HG03108 (cell line): Measurements from ENCODE around the gene SLC15A3.
A peak's percentile ranks its signal among the peaks of the same experiment; 100 is the strongest.
"Not testable (repeated sequence)": the region's sequence is repeated elsewhere in the genome, so short reads cannot be mapped to it uniquely, and the experiment has no call there.

Experiments used
- ATAC-seq: cut with Tn5 transposase; IDR thresholded peaks from one replicate; pipeline ENCODE4 v1.9.1; 2021; ENCODE audit warnings: moderate library complexity; ENCODE audit not compliant: unreplicated experiment

SLC15A3 gene

DNA sequence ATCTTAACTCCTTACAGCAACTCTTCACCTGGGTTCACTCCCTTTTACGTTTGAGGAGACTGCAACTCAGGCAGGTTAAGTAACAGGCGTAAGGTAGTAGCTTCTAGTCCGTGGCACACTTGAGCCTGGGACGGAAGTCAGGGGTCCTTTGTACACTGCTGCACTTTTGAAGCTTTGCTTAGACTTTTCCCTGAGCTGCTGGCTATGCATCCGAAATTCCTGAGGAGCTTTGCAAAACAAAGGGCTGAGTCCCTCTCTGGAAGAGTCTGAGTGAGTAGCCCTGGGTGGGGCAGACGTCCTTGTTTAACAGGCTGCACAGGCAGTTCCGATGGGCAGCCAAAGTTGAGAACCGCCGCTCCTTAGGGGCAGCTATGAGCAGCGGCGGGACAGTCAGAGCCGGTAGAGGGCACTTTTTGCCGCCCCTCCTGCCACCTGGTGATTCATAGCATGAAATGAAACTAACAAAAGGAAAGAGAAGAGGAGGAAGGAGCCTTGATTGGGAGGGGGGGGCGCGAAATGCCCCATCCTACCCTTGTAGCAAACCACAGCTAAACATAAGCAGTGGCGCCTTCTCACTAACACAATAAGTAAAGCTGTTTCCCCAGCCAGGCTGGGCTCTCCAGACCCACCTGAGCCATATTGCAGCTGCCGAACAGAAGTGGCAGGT lies 36.6 kb downstream of the SLC15A3 start:
- ATAC-seq, result peak; percentile 50

DNA sequence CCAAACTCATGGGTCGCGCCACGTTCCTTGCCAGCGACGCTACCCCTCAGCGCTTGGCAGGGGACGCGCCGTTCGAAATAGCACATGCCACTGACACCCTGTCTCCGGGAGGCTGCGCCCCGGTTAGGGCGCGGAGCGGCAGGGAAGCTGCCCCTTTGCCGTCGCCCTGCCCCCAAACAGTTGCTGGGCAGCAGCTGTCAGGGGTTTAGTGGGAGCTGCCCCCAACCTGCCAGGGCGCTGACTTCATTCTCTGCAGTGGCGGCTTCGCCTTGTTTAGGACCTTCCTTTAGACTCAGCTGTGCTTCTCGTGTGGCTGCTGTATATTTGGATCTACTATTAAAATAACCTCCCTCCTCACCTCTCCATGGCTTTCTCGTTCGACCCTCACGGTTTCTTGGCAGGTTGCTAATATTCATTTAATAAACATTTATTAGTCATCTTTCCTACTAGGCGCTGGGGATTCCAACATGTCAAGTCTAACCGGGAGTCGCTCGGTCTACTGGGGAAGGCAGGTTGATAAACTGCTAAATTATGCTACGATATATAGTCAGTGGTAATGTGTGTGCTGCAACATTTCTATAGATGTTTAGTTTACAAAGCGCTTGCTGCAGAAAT lies 37.2 kb downstream of the SLC15A3 start:
- ATAC-seq, result no peak

DNA sequence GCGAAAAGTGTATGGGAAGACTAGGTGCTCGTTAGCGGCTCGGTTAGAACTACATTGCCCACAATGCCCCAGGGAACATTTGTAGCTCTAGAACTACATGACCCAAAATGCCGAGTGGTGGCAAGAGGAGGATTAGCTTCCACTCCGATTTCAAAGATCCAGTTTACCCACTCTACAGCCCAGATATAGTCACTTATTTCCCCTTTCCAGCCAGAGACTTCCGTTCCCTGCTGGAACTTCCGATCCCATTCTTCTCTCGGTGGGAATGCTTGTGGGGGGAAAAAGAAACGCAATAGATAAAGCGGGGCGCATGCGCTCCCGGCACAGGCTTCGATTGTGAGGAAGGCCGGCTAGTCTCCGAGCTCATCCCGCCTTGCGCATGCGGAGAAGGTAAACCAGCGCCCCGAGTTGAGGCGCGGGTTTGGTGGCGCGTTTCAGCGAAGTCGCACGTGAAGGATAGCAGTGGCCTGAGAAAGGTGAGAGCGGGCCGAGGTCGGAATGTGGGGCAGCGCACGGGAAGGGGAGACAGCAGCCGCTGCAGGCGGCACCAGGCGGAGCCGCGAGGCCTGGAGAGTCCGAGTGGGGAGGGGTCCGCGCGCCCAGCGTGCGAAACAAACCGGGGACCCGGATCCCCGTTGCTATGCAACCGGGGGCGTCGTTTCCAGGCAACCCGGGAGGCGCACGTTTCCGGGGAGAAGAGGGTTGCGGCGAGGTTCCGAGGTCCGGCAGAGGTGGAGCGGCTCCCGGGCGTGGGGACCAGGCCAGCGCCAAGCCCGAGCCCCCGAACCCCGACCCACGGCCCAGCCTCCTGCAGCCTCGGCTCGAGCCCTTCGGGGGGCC lies 38.0 kb downstream of the SLC15A3 start, which contains the start of gene TMEM109:
Gene TMEM109, plus strand, starts transcription at position 366 of the 840 bp plus-strand sequence. CDS start 5,536 bp downstream, outside the sequence.
- peak; percentile 38 for ATAC-seq

DNA sequence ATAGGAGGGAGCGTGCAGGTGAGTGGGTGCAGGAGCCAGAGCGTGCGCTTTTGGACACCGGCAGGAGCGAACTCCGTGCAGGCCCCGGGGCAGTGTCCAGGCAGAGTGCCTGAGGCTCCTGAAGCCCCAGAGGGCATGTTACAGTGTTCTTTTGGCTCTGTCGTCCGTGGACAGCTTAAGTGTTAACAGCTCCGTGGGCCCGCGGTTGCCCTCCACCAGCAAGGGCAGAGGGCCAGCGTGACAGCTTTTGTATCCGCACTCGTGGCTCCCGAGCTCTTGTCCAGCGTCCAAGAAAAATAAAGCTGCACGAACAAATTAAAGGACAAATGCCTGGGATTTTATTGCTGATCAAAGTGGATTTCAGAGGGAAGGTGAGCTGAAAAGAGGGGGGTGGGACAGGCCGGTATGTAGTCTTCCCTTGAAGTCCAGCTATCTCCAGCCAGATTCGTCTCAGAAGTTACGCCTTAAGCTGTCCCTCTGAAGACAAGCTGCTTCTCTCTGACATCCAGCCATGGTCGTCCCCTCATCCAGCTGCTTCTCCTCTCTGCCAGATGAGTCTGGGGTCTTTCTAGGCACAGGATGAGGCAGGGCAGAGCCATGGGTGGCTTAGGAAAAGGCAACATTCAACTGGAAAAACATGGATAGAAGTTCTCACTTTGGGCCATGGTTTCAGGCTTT lies 39.0 kb downstream of the SLC15A3 start:
- no peak for ATAC-seq

DNA sequence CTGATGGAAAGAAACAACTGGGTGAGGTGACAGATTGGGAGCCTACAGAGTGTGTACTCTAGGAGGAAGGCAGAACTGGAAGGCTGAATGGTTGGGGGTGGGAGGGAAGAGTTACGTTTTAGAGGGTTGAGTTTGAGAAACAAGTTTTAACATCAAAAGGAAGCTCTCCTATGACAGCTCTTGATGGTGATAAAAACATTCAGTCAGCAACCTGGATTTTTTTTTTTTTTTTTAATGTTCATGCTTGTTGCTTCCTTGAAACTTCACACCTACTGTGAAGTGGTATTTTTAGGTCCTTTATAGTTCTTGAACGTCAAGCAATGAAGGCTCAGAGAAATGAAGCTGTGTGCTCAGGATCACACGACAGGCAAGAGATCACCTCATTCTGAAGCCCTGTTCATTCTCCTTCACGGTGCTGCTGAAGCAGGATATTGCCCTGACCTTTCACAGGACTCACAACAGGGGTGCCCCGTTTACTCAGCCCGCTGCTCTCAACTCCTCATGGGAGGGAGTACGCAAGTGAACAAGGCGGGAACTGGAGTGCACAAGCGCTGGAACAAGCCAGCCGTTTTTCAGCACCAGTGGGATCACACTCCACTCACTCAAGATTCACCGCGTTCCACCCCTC lies 39.6 kb downstream of the SLC15A3 start:
- no peak for ATAC-seq

DNA sequence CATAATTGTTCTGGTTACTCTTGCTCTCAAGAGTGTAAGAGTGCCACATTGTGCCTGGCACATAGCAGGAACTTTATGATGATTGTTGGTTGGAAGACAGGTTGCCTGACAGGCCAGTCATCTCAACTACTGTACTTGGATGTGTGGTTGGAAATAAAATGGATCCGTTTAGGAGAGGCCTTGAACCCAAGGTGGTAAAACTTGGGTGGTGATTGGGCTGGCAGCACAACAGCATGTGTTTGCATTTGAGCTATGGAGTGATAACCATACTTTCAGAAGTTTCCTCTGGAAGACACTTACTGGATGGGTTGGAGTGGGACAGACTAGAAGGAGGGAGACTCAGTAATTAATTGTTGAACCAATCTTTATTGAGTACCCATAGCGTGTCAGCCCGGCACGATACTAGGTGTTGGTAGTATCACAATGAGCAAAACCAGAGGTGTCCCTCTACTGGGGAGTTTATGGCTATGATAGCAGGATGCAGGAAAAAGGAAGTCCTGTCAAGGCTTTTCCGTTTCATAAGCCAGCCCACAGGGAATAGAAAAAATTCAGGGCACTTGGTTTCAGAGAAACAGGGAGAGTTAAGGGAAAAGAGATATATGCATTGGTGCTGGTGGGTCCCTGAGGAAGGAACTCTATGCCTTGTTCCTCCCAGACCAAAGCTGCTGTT lies 41.1 kb downstream of the SLC15A3 start:
- ATAC-seq, result no peak

DNA sequence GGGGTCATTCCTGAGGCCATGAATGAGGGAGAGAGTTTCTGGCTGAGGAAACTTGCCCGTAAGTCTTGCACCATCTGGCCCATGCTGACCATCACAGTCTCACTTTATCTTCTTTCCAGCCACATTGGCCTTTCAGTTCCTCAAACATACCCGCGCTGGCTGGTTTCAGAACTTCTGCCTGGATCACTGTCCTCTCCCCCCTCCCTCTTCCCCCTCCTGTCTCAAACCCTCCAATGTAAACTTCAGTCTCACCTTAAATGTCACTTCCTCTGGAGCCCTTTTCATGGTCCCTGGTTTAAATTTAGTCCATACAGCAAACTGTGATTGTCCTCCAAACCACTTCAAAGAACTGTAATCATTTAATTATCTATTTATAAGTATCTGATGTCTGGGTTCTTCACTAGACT lies 41.7 kb downstream of the SLC15A3 start:
- peak; percentile 33 for ATAC-seq

DNA sequence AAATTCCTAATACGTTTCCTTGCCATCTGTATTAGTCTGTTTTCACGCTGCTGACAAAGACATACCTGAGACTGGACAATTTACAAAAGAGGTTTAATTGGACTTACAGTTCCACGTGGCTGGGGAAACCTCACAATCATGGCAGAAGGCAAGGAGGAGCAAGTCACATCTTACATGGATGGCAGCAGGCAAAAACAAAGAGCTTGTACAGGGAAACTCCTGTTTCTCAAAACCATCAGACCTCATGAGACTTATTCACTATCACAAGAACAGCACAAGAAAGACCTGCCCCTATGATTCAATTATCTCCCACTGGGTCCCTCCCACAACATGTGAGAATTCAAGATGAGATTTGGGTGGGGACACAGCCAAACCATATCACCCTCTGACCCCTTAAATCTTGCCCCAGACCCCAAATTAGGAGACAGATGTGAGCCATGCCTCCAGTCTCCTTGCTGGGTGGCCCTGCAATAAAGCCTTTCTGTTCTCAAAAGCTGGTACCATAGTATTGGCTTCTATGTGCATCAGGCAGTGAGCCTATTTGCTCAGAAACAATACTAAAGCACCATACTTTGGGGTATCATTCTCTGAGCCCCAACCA lies 42.2 kb downstream of the SLC15A3 start:
- not testable (repeated sequence) for ATAC-seq

DNA sequence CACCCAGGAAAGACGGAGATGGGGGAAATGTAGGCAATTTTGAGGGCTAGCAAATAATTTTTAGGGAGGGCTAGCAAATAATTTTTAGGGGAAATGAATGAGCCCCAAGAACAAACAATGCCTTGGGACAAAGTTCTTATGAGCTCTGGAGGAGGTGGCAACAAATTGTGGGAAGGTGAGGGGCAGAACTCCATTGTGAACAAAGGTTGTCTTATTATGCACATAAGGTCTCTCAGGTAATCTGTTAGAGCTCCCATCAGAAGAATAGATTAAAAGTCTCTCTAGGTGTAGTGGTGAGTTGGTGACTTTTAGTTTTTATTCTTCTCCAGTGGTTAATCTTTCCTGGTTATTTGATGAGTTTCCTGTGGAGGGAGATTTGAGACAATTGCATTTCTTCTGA lies 43.2 kb downstream of the SLC15A3 start:
- no peak for ATAC-seq

DNA sequence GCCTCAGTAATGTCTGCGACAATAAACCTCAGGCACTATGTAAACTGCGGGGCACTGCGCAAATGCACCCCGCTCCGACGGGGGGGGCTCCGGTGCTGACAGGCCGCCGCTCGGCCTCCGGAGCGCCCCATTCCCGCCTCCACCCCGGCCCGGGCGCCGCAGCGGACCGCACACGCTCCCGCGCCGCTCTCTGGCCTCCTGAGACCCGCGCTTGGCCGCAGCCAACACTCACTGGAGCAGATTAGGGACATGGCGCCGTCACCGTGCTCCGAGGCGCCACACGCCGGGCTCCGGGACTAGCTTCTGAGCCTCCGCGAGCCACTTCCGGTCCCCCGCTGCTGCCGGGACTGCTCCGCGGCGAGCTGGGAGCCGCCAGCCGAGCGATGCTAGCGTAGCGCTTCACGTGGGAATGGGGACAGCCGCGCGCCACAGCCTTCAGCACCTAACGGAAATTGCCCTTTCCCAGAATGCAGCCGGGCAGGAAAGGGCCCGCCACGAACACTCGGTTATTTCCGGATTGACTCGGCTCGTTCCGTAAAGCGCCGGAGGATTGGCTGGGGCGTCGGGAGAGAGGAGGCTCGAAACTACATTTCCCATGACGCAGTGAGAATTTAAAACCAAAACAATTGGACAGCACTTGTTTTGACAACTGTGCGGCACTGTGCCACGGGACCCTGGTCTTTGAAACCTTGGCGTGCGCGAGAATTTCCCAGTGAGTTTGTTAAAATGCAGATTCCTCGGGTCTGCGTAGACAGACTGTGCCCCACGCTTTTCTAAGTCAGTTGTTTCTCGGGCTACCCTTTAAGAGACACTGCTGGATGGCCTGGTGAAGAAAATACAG lies 45.6 kb downstream of the SLC15A3 start, which contains the start of gene PRPF19:
Gene PRPF19, minus strand, starts transcription at position 454 of the 841 bp plus-strand sequence. Its CDS starts 203 bp downstream, at position 251.
- ATAC-seq, result peak; percentile 76

DNA sequence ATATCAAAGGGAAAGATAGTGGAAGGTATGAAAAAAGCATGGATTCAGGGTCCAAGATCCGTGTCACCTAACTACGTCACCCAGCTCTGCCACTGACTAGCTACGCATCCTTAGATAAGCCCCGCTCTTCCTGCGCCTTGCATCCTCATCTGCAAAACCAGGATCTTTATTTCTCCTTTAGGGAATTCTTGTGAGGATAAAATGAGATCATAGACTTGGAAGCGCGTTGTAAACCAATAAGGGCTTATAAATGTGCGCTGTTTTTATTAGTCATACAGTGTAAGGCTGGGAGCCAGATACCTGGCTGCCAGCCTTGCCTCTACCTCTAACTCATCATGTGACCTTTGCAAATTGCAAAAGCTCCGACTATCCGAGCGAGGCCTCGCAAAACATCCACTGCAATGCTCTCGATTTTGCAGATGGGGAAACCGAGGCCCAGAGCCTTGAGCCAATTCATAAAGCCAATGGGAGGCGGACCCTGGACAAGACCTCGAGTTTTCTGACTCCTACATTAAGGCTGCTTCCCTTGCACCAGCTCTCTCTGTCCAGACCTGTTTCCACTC lies 46.3 kb downstream of the SLC15A3 start:
- ATAC-seq, result no peak

DNA sequence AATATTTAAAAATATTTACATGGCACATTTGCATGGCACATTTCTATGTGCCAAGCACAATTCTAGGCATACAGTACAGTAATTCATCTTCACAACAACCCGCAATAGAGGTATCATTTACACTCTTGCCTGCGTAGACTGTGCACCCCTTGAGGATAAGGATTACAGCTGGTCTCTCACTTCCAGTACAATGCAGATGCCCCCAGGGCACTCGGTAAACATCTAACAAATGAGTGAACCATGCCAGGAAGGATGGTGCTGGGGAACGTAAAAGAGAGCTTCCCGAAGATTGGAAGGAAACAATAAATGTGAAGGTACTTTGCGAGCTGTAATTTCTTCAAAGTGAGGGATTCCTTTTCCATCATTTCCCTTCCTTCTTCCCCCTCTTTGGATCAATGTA lies 46.9 kb downstream of the SLC15A3 start:
- ATAC-seq, result no peak

DNA sequence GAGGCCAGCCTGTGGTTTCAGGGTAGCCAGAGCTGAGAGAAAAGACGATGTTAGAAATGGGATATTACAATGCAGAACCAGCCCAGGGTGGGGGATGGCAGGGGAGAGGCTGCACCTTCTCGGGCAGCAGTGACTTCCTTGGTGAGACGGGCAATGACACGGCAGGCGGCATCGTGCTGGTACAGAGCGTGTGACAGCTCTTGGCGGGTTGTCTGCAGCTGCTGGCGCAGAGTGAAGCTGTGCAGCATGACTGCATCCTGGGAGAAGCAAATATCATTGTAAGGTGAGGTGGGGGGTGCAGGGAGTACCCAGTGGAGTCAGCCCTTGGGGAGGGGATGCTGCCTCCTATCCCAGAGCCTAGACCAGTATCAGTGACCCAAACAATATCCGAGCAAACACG lies 49.4 kb downstream of the SLC15A3 start:
- no peak for ATAC-seq

DNA sequence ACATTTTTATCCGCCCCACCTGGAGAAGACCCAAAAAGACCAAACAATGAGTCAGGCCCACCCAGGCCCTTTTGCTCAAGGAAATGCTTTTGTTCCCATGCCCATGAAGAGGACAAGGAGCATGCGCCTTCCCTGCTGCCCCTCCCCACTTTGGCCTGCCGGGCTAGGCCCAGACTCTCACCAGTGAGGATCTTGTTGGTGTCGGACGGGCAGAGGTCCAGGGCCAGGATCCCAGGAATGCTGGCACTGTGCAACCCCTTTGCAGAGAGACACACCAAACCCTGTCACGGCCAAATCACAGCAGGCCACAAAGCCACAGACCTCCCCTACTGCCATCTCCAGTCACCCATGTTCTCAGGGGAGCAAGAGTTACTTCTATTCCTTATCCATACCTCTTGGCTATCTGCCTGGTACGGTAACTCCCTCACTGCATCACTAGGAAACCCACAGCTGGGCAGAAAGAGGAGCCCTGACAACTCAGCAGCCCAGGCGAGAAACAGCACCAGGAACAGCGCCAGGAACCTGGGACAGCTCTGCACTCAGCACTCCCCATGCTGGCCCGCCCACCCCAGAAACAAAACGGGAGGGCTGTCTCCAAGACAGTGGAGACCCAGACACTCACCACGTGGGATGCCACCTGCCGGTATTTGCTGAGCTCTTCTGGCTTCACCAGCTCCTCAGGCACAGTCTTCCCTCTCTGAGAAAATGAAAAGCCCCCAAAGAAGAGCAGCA lies 51.1 kb downstream of the SLC15A3 start:
- no peak for ATAC-seq

DNA sequence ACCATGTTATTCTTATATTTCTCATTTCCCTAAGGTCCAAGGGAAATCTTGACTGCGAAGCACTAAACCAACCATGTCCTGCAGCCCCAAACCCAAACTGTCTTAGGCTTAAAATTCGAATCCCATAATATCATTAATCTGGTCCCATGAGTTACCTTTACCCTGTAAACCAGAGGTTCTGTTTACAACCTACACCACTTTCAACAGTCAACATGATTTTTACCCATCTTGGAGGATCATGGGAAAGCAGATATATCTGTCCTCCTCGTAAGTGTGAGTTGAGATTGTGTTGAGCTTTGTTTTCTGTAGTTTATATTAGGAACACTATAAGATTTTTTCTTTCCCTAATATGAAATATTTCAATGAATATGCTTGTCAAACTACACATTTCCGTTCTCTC lies 52.0 kb downstream of the SLC15A3 start:
- no peak for ATAC-seq

DNA sequence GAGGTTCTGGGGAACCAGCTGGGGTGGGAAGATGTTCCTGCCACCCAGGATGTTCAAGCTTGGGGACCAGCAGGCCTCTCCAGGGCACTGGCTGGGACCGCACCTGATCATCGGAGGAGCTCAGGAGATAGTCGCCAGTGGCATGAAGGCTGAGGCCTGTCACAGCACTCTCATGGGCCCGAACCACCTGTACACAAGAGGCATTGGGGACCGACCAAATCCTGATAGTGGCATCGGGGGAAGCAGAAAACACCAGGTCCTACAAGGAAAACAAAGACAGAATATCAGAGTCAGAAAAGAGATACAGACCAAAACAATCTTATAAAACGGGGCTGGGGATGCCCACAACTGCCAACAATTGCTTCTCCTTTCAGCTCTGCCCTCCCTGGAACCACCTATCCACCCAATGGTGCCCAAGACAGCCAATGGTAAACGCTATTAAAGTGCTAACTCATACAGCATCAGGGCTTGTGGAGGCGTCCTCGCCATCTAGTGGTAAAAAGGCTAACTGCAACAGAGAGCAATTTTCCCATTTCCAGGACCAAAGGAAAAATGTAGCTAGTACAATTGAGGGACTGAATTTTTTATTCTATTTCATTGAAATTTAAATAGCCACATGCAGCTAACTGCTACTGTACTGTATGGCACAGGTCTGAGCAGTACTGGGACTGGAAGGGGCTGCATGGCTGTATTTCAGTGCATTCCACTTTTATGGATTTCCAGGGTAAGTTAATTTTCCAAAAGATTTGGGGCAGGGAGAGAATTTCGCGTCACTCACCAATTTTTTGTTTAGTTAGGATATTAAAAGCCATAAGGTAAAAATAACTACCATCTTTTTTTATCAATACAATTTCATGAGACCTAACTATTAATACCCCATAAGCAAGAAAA lies 52.7 kb downstream of the SLC15A3 start:
- no peak for ATAC-seq

DNA sequence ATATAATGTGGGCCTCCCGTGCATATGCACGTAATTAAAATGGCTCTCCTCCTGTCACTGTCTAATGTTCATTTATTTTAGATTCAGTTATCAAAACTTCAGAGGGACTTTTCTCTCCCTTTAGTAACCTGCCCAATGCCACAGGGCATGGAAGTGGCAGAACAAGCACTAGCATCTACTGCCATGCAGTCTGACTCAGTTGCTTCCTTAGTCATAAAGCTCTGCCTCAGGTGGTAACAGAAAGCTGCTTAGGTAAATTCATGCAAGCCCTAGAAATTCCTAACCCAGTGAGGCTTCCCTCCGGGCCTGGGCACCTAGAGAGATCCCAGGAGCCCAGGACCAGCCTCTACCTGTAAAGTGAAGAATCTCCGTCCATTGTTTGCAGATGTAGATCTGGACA lies 54.5 kb downstream of the SLC15A3 start:
- ATAC-seq, result no peak
